HepG2 (cell line): ENCODE results near the gene NRP1. TPM values are rescaled to one million over a fixed set of nuclear protein-coding genes. Genes with fewer than 3 reads are reported as not detected.

Experiments
- ATAC-seq: fragments of 200-7000 bp; cut with Tn5 transposase; 3 replicates; pipeline ENCODE4 v1.9.1; 2020; ENCODE audit warnings: mild to moderate bottlenecking, moderate library complexity
- BruUV-seq: library from RNA; stranded (reverse); fragments of 400-500 nt; replicated peaks from 2 replicates; lab custom pipeline; 2021; lab: Mats Ljungman, UMichigan
- CTCF ChIA-PET: fragments of 300-600 bp; formaldehyde crosslinking; extraction: SDS; loops from one replicate; lab custom pipeline; 2021; ENCODE audit warnings: low total read pairs, inconsistent platforms, low intra/inter-chr PET ratio; lab: Yijun Ruan, JAX
- POLR2A ChIA-PET: fragments of 350-600 bp; sonication (Branson Sonifier 250); formaldehyde crosslinking; loops from one replicate; lab custom pipeline; 2020; ENCODE audit warnings: antibody characterized with exemption, inconsistent platforms; lab: Yijun Ruan, JAX
- DNase-seq: peaks from one replicate; pipeline ENCODE4 v3.0.0-alpha.2; 2015; ENCODE audit warnings: low spot score
- FAIRE-seq: peaks from 3 replicates; lab custom pipeline; 2011; peaks lifted over from hg19 to GRCh38; lab: Jason Lieb, UNC
- H2AFZ ChIP-seq: one replicate; pipeline ENCODE4 v1.6.1; 2011; ENCODE audit warnings: low read length, inconsistent platforms
- H3K27ac ChIP-seq: fragments of 300-600 bp; 3 replicates; pipeline ENCODE4 v1.8.0; 2011; ENCODE audit warnings: mixed run types, mild to moderate bottlenecking, mixed read lengths, low read length, inconsistent platforms; ENCODE audit not compliant: insufficient read depth; ENCODE audit errors: extremely low read length
- H3K27me3 ChIP-seq, 2 experiments: fragments of 200-600 bp in 1 of 2; 2 replicates in 1 of 2; 3 replicates in 1 of 2; pipeline versions ENCODE4 v1.6.0 to v1.8.0; 2011; ENCODE audit warnings: low read length in 2 of 2, mild to moderate bottlenecking in 2 of 2, moderate library complexity in 2 of 2, inconsistent platforms in 1 of 2; ENCODE audit not compliant: insufficient read depth in 2 of 2, control insufficient read depth in 1 of 2
- H3K36me3 ChIP-seq, 2 experiments: fragments of 200-600 bp in 1 of 2; replicated peaks in 1 of 2; 2 replicates in 1 of 2; 3 replicates in 1 of 2; pipeline versions ENCODE4 v1.5.1 to v1.8.0; 2011; ENCODE audit warnings: low read length in 2 of 2, inconsistent platforms in 1 of 2; ENCODE audit not compliant: insufficient read depth in 2 of 2, control insufficient read depth in 1 of 2
- H3K4me1 ChIP-seq: 2 replicates; pipeline ENCODE4 v1.5.1; 2012; ENCODE audit warnings: low read length, inconsistent platforms; ENCODE audit not compliant: insufficient read depth
- H3K4me2 ChIP-seq: 2 replicates; pipeline ENCODE4 v1.6.0; 2011; ENCODE audit warnings: low read depth, low read length, inconsistent platforms
- H3K4me3 ChIP-seq, 3 experiments: fragments of 200-600 bp in 1 of 3; sonication (generic), shearing (Covaris generic) in 1 of 3; replicated peaks in 1 of 3; 2 replicates each; pipeline ENCODE4 v1.5.1; 2011 to 2016; ENCODE audit warnings: low read length in 3 of 3, inconsistent platforms in 2 of 3, low read depth in 2 of 3, mild to moderate bottlenecking in 2 of 3, control low read depth in 1 of 3, mixed read lengths in 1 of 3; ENCODE audit not compliant: insufficient read depth in 1 of 3
- H3K79me2 ChIP-seq: one replicate; pipeline ENCODE4 v1.6.1; 2011; ENCODE audit warnings: low read length, inconsistent platforms; ENCODE audit not compliant: insufficient read depth
- H3K9ac ChIP-seq: 2 replicates; pipeline ENCODE4 v1.6.0; 2011; ENCODE audit warnings: mild to moderate bottlenecking, low read depth, low read length, inconsistent platforms; ENCODE audit not compliant: insufficient read depth
- H3K9me3 ChIP-seq: 2 replicates; pipeline ENCODE4 v1.5.1; 2012; ENCODE audit warnings: mild to moderate bottlenecking, low read length
- H4K20me1 ChIP-seq: 2 replicates; pipeline ENCODE4 v1.6.0; 2011; ENCODE audit warnings: inconsistent platforms, mild to moderate bottlenecking, low read length, moderate library complexity; ENCODE audit not compliant: insufficient read depth
- AGO2 ChIP-seq: fragments of 200-400 bp; formaldehyde crosslinking; optimal IDR thresholded peaks from 2 replicates; pipeline ENCODE3; 2017; ENCODE audit warnings: mild to moderate bottlenecking, low read depth, low read length, moderate library complexity
- BCL6 ChIP-seq: IDR thresholded peaks from 2 replicates; pipeline ENCODE4 v1.6.1; 2016; ENCODE audit warnings: missing genetic modification reagents, missing compliant biosample characterization
- BORCS8-MEF2B ChIP-seq: sonication (generic); formaldehyde crosslinking; IDR thresholded peaks from 2 replicates; pipeline ENCODE4 v1.8.0; 2022; ENCODE audit warnings: mild to moderate bottlenecking, missing genetic modification reagents
- SAFB2 ChIP-seq: sonication (generic); formaldehyde crosslinking; IDR thresholded peaks from 2 replicates; pipeline ENCODE4 v1.5.1; 2020; ENCODE audit warnings: missing genetic modification reagents, low read depth, mild to moderate bottlenecking, borderline replicate concordance
- ZFP36 ChIP-seq: fragments of 150-350 bp; IDR thresholded peaks from 2 replicates; pipeline ENCODE4 v1.6.1; 2018; ENCODE audit warnings: borderline replicate concordance, low read length, low read depth; ENCODE audit not compliant: partially characterized antibody
- ZFP82 ChIP-seq: sonication (generic); formaldehyde crosslinking; IDR thresholded peaks from 2 replicates; pipeline ENCODE4 v1.5.1; 2020; ENCODE audit warnings: mild to moderate bottlenecking, missing genetic modification reagents, borderline replicate concordance
- ZNF816 ChIP-seq: sonication (generic); formaldehyde crosslinking; IDR thresholded peaks from 2 replicates; pipeline ENCODE4 v1.8.0; 2022; ENCODE audit warnings: missing genetic modification reagents, mild to moderate bottlenecking, borderline replicate concordance
- WGBS: methylation state at CpG from one replicate; pipeline ENCODE4 v1.1.6; 2017; ENCODE audit warnings: low lambda C conversion rate; 5-methylcytosine and 5-hydroxymethylcytosine counted together
- in situ Hi-C: cut with HindIII; loops from 2 replicates; pipeline ENCODE4 v1.10.0; 2017; ENCODE audit warnings: low pct_unique_long_range_greater_than_20kb; ENCODE audit not compliant: extremely low pct_ligation_motif_present
- intact Hi-C: fragments of 100-400 bp; cut with micrococcal nuclease; formaldehyde crosslinking; loops from one replicate; pipeline ENCODE4 v1.10.0; 2022; ENCODE audit not compliant: unreplicated experiment
- polyA plus RNA-seq, 8 experiments: library from polyadenylated mRNA; depleted of rRNA in 3 of 8; stranded (reverse) in 7 of 8; unstranded in 1 of 8; fragments of >200 nt; fragmentation: Illumina TruSeq in 4 of 8; extraction: Trizol in 4 of 8; gene quantifications; 2 replicates each; pipeline versions ENCODE4 v1.2.1 to v1.2.3, GENCODE V29; 2011 to 2016; ENCODE audit warnings: low read depth in 4 of 8, missing spikeins in 1 of 8, mixed read lengths in 1 of 8; ENCODE audit not compliant: insufficient read depth in 1 of 8
- total RNA-seq, 5 experiments: library from RNA; depleted of rRNA; stranded (reverse); fragments of >200 nt; fragmentation: Illumina TruSeq; extraction: Trizol; gene quantifications; 2 replicates each; pipeline ENCODE4 v1.2.3, GENCODE V29; 2016; ENCODE audit warnings: low read depth in 1 of 5
- TF ChIP-seq, protein P1 (sequence below): sonication (generic); formaldehyde crosslinking; IDR thresholded peaks from 2 replicates; pipeline ENCODE4 v1.8.0; 2022; ENCODE audit warnings: missing genetic modification reagents, mild to moderate bottlenecking, moderate library complexity, borderline replicate concordance
- TF ChIP-seq, protein P2 (sequence below): IDR thresholded peaks from 2 replicates; pipeline ENCODE4 v1.6.1; 2018; ENCODE audit warnings: missing genetic modification reagents, mild to moderate bottlenecking, missing compliant biosample characterization
- TF ChIP-seq, protein P3 (sequence below): IDR thresholded peaks from 2 replicates; pipeline ENCODE4 v1.6.1; 2012; ENCODE audit warnings: low read depth, low read length, improper control_type of control experiment
- TF ChIP-seq, protein P4 (sequence below): sonication (generic); formaldehyde crosslinking; IDR thresholded peaks from 2 replicates; pipeline ENCODE4 v1.4.0; 2020; ENCODE audit warnings: missing genetic modification reagents, borderline replicate concordance

Gene NRP1
- total and polyA plus RNA-seq, 2 of the 13 experiments (the other 11 are each of a cell fraction or from before 2014, with no cell fraction given): 5.3 to 5.8 TPM

DNA sequence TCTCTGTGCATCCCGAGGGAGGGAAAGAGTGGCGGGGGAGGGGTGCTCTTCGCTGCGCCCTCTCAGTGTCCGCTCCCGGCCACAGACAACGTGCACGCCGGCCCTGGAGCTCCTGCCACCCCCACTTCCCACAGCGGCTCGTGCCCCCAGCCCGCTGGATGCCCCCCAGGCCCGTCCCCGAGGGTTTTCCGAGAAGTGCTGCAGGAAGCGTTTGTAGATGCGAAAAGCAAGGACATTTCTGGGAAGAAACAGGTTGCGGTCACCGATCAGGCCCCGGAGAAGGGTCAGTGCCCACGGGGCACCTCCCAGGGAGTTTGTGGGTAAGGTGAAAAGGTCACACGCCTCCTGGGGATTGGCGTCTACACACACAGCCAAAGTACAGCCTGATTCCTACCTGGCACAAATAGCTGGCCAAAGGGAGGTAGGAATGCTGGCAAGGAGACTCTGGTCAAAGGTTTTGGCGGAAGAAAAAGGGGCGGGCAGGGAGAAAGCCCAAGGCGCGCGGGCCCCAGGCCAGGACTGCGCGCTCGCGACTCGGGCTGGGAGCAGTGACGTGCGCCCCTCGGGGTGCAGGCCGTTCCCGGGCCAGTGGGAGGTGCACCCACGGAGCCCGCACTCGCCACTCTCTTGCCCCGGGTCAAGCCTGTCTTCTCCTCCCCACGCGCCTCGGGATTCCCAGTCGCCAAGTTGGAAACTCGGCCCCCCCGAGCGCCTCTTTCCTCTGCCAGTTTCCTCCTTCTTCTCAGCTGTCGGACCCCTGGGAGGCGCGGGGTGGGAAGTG lies 1.5 kb upstream of the NRP1 start (continued):
- TF ChIP-seq, protein P1, sequence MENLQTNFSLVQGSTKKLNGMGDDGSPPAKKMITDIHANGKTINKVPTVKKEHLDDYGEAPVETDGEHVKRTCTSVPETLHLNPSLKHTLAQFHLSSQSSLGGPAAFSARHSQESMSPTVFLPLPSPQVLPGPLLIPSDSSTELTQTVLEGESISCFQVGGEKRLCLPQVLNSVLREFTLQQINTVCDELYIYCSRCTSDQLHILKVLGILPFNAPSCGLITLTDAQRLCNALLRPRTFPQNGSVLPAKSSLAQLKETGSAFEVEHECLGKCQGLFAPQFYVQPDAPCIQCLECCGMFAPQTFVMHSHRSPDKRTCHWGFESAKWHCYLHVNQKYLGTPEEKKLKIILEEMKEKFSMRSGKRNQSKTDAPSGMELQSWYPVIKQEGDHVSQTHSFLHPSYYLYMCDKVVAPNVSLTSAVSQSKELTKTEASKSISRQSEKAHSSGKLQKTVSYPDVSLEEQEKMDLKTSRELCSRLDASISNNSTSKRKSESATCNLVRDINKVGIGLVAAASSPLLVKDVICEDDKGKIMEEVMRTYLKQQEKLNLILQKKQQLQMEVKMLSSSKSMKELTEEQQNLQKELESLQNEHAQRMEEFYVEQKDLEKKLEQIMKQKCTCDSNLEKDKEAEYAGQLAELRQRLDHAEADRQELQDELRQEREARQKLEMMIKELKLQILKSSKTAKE (CRISPR knock-in tag): no peak
- peak; percentile 44; the same call in 1 of the 2 replicates for TF ChIP-seq ZFP82
- TF ChIP-seq, all 625 proteins: peak for 12

DNA sequence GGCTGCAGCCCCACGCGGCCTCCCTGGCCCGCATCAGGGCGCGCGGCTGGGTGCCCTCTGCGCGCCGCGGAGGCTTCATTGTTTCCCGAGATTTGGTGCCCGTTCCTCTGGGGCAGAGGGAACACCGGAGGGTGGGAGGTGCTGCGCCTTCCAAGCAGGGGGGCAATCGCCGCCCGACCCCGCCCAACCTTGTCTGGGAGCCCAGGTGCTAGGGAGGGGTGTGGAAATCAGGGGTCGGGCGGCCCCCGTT lies 1.0 kb upstream of the NRP1 start:
- H3K9me3 ChIP-seq: no peaks in the 10 kb centered on the region
- H3K27ac ChIP-seq: no peak overlapping the region
- no TSS peak for BruUV-seq
- intact Hi-C loops: loop anchor here (10.0 kb wide), 2 partner anchors 739 to 959 kb away; no protein-coding TSS in a partner anchor
- H4K20me1 ChIP-seq: no peaks in the 10 kb centered on the region
- POLR2A ChIA-PET: interaction anchor here (2.1 to 3.9 kb wide), 2 partner anchors 139 to 173 kb away, joined by 8 to 19 read pairs; no protein-coding TSS in a partner anchor
- in situ Hi-C loops: loop anchor here (10.0 to 25.0 kb wide), 3 partner anchors 789 to 1302 kb away; no protein-coding TSS in a partner anchor
- H3K4me2 ChIP-seq: peak overlapping the region; percentile 96
- ATAC-seq: no peak
- FAIRE-seq: no peak
- 0 out of 2 replicates have a peak overlapping the region, but pooled peaks have one; percentile 13 for H3K9ac ChIP-seq
- peaks cover 60% of the 10 kb centered on the region for H3K4me1 ChIP-seq
- peaks cover 3 to 44% of the 10 kb centered on the region in 2 experiments; a peak in 4 of 5 replicates for H3K27me3 ChIP-seq
- CTCF ChIA-PET: no interaction called here
- H3K4me3 ChIP-seq: peak overlapping the region; percentile 52 to 81 (median 66)
- WGBS: no CpG with 5 or more reads among the region's 21 CpGs
- no peaks in the 10 kb centered on the region for H3K36me3 ChIP-seq
- H2AFZ ChIP-seq: no peak overlapping the region
- DNase-seq: no peak
- peaks cover 2% of the 10 kb centered on the region for H3K79me2 ChIP-seq
- TF ChIP-seq BORCS8-MEF2B: 0 out of 2 replicates have a peak, but pooled peaks have one; percentile 3
- peak; percentile 45 for TF ChIP-seq AGO2
- TF ChIP-seq ZFP36: no peak
- TF ChIP-seq ZNF816 (CRISPR knock-in tag): no peak
- TF ChIP-seq, protein P2, sequence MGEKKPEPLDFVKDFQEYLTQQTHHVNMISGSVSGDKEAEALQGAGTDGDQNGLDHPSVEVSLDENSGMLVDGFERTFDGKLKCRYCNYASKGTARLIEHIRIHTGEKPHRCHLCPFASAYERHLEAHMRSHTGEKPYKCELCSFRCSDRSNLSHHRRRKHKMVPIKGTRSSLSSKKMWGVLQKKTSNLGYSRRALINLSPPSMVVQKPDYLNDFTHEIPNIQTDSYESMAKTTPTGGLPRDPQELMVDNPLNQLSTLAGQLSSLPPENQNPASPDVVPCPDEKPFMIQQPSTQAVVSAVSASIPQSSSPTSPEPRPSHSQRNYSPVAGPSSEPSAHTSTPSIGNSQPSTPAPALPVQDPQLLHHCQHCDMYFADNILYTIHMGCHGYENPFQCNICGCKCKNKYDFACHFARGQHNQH (CRISPR knock-in tag): no peak
- TF ChIP-seq BCL6: no peak
- TF ChIP-seq, protein P3, sequence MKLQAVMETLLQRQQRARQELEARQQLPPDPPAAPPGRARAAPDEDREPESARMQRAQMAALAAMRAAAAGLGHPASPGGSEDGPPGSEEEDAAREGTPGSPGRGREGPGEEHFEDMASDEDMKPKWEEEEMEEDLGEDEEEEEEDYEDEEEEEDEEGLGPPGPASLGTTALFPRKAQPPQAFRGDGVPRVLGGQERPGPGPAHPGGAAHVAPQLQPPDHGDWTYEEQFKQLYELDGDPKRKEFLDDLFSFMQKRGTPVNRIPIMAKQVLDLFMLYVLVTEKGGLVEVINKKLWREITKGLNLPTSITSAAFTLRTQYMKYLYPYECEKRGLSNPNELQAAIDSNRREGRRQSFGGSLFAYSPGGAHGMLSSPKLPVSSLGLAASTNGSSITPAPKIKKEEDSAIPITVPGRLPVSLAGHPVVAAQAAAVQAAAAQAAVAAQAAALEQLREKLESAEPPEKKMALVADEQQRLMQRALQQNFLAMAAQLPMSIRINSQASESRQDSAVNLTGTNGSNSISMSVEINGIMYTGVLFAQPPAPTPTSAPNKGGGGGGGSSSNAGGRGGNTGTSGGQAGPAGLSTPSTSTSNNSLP: no peak
- TF ChIP-seq SAFB2: no peak
- TF ChIP-seq, protein P4, sequence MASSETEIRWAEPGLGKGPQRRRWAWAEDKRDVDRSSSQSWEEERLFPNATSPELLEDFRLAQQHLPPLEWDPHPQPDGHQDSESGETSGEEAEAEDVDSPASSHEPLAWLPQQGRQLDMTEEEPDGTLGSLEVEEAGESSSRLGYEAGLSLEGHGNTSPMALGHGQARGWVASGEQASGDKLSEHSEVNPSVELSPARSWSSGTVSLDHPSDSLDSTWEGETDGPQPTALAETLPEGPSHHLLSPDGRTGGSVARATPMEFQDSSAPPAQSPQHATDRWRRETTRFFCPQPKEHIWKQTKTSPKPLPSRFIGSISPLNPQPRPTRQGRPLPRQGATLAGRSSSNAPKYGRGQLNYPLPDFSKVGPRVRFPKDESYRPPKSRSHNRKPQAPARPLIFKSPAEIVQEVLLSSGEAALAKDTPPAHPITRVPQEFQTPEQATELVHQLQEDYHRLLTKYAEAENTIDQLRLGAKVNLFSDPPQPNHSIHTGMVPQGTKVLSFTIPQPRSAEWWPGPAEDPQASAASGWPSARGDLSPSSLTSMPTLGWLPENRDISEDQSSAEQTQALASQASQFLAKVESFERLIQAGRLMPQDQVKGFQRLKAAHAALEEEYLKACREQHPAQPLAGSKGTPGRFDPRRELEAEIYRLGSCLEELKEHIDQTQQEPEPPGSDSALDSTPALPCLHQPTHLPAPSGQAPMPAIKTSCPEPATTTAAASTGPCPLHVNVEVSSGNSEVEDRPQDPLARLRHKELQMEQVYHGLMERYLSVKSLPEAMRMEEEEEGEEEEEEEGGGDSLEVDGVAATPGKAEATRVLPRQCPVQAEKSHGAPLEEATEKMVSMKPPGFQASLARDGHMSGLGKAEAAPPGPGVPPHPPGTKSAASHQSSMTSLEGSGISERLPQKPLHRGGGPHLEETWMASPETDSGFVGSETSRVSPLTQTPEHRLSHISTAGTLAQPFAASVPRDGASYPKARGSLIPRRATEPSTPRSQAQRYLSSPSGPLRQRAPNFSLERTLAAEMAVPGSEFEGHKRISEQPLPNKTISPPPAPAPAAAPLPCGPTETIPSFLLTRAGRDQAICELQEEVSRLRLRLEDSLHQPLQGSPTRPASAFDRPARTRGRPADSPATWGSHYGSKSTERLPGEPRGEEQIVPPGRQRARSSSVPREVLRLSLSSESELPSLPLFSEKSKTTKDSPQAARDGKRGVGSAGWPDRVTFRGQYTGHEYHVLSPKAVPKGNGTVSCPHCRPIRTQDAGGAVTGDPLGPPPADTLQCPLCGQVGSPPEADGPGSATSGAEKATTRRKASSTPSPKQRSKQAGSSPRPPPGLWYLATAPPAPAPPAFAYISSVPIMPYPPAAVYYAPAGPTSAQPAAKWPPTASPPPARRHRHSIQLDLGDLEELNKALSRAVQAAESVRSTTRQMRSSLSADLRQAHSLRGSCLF (CRISPR knock-in tag): no peak
